ENCODE results near the gene PPDPF. TPM values are rescaled to one million over a fixed set of nuclear protein-coding genes. Genes with fewer than 3 reads are reported as not detected.
"Not testable (repeated sequence)": the region's sequence is repeated elsewhere in the genome, so short reads cannot be mapped to it uniquely, and the experiment has no call there.

PPDPF gene
- total RNA-seq, 4 donors from 2014 or later: 114 to 256 (median 162) TPM

DNA sequence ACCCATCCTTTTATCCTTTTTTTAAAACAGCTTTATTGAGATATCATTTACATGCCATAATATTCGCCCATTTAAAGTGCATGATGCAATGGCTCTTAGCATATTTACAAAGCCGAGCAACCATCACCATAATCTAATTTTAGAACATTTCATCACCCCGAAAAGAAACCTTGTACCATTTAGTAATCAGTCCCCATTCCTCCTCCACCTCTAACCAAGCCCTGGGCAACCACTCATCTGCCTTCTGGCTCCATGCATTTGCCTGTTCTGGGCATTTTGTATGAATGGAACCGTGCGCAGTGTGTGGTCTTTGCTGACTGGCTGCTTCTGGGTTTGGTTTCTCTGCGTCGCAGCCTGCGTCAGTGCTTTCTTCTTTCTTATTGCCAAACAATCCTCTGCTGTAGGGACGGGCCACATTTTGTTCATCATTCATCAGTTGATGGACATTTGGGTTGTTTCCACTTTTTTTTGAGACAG, 11.4 kb upstream of the PPDPF start:
- 78 to 82% methylated on average over 8 to 9 of the region's 9 CpGs for WGBS, 2 donors (ENCODE audit: low coverage in 1 of 2)
- ATAC-seq: no peak
- no peaks in the 10 kb centered on the region for H3K36me3 ChIP-seq
- H3K27ac ChIP-seq: no peak overlapping the region
- no peak for TF ChIP-seq POLR2A (IDR thresholded peaks at IDR 0.05)
- no peak for TF ChIP-seq POLR2AphosphoS5 (IDR thresholded peaks at IDR 0.05)
- no peak for TF ChIP-seq EP300 (IDR thresholded peaks at IDR 0.05)
- TF ChIP-seq, protein P1, sequence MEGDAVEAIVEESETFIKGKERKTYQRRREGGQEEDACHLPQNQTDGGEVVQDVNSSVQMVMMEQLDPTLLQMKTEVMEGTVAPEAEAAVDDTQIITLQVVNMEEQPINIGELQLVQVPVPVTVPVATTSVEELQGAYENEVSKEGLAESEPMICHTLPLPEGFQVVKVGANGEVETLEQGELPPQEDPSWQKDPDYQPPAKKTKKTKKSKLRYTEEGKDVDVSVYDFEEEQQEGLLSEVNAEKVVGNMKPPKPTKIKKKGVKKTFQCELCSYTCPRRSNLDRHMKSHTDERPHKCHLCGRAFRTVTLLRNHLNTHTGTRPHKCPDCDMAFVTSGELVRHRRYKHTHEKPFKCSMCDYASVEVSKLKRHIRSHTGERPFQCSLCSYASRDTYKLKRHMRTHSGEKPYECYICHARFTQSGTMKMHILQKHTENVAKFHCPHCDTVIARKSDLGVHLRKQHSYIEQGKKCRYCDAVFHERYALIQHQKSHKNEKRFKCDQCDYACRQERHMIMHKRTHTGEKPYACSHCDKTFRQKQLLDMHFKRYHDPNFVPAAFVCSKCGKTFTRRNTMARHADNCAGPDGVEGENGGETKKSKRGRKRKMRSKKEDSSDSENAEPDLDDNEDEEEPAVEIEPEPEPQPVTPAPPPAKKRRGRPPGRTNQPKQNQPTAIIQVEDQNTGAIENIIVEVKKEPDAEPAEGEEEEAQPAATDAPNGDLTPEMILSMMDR (IDR thresholded peaks at IDR 0.05): no peak
- peaks cover 84% of the 10 kb centered on the region for H3K27me3 ChIP-seq
- no peaks in the 10 kb centered on the region for H3K4me1 ChIP-seq
- no peak overlapping the region for H3K4me3 ChIP-seq
- peaks cover 0 to 23% (median 0%) of the 10 kb centered on the region in 3 donors for H3K9me3 ChIP-seq

DNA sequence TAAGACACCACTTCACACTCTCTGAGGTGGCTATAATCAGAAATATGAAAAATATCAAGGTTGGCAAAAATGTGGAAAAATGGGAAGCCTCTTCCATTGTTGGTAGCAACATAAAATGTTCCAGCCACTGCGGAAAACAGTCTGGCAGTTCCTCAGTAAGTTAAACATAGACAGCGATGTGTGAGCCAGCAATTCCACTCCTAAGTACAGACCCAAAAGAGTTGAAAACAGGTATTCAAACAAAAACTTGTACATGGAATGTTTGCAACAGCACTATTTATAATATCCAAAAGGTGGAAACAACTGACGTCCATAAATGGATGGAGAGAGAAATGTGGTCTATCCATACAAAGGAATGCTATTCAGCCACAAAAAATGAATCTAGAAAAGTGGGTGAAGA, 7.4 kb upstream of the PPDPF start:
- H3K36me3 ChIP-seq: no peaks in the 10 kb centered on the region
- no peaks in the 10 kb centered on the region for H3K9me3 ChIP-seq
- WGBS, 2 donors (ENCODE audit: low coverage in 1 of 2): 33 to 88% methylated on average over 1 to 3 of the region's 3 CpGs
- no peak for ATAC-seq
- H3K4me3 ChIP-seq: no peak overlapping the region
- H3K4me1 ChIP-seq: no peaks in the 10 kb centered on the region
- TF ChIP-seq EP300 (IDR thresholded peaks at IDR 0.05) (no peak), POLR2A (IDR thresholded peaks at IDR 0.05) (no peak), POLR2AphosphoS5 (IDR thresholded peaks at IDR 0.05) (no peak)
- TF ChIP-seq, protein P1 (IDR thresholded peaks at IDR 0.05): no peak
- peaks cover 43% of the 10 kb centered on the region for H3K27me3 ChIP-seq
- H3K27ac ChIP-seq: no peak overlapping the region

DNA sequence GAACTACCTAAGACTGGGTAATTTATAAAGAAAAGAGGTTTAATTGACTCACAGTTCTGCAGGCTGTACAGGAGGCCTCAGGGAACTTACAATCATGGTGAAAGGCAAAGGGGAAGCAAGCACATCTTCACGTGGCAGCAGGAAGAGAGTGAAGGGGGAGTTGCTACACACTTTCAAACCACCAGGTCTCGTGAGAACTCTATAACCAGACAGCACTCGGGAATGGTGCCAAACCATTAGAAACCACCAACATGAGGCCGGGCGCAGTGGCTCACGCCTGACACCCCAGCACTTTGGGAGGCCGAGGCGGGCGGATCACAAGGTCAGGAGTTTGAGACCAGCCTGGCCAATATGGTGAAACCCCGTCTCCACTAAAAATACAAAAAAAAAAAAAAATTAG, 6.0 kb upstream of the PPDPF start:
- not testable (repeated sequence) for ATAC-seq, H3K4me1 ChIP-seq, H3K9me3 ChIP-seq, H3K4me3 ChIP-seq, H3K27ac ChIP-seq, H3K36me3 ChIP-seq
- 0 to 49% methylated on average over 2 to 8 of the region's 10 CpGs for WGBS, 2 donors (ENCODE audit: low coverage in 1 of 2)
- H3K27me3 ChIP-seq: peaks cover 30% of the 10 kb centered on the region

DNA sequence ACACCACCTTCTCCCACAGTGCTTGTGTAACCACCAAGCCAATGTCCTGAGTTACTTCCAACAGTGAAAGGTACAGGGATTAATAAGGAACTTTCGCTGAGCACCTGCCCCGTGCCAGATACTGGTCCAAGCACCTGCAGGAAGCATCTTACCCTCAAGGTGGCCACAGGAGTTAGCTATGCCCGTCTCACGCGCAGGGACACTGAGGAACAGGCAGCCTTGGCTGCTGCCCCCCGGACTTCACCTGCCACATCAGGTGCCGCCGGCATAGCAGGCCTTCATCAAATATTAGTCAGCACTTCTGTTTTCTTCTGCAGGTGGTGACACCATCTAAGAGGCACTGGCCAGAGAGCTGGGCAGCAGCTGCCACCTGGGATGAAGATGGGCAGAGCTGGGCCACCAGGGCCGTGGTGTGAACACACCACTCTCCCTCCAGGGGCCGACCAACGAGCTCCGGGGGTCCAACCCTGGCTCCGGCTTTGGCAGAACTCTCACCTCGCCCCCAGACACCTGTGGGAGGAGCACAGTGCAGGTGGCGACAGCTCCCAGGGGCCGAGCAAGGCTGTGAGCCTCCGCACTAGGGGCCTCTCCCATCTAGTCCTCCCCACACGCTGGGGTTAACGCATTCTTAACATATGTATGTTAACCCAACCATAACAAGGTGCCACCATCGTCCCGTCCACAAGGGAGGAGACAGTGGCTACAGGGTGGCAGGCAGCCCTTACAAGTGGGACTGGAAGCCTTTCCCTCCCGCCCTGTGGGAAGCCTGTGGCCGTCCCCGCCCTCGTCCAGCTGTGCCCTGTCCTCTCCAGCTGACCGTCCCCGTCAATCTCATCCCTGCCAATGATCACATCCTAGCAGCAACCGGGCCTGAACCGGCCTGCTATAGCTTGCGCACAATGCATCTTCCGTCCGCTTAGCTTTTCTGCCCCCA, 2.9 kb upstream of the PPDPF start:
- no peaks in the 10 kb centered on the region for H3K9me3 ChIP-seq
- ATAC-seq: no peak
- TF ChIP-seq, protein P1 (IDR thresholded peaks at IDR 0.05): no peak
- TF ChIP-seq POLR2A (IDR thresholded peaks at IDR 0.05): no peak
- WGBS, 2 donors (ENCODE audit: low coverage in 1 of 2): 93% methylated on average over 5 of the region's 32 CpGs; no CpG with 5 or more reads in 1 of the 2 donors
- H3K4me3 ChIP-seq: no peak overlapping the region
- no peak overlapping the region for H3K27ac ChIP-seq
- peaks cover 0 to 33% (median 19%) of the 10 kb centered on the region in 3 donors for H3K4me1 ChIP-seq
- peaks cover 1% of the 10 kb centered on the region for H3K27me3 ChIP-seq
- H3K36me3 ChIP-seq: peaks cover 0 to 10% of the 10 kb centered on the region in 2 donors

DNA sequence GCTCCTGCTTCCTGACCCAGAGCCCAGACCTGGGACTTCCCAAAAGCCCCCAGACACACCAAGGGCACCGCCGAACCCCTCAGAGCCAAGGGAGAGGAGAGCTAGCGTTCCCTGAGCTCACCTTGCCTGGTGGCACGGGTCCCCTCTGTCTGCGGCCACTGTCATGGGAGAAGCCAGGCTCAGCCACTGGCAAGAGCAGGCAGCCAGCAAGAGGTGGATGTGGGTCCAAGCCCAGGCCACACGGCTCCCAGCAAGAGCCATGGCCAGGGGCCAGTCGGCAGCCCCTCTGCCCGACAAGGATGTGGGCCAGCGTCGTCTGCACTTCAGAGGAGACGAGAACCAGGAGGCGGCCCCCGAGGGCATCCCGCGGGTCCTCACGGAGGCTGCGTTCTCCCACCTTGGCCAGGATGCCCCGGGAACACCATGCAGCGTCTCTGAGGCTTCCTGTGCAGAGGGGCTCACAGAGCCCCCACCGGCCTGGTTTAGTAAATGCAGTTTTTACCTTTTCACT, 2.2 kb upstream of the PPDPF start:
- H3K9me3 ChIP-seq: peaks cover 0 to 4% (median 0%) of the 10 kb centered on the region in 3 donors
- peaks cover 0 to 18% of the 10 kb centered on the region in 2 donors for H3K36me3 ChIP-seq
- TF ChIP-seq POLR2AphosphoS5 (IDR thresholded peaks at IDR 0.05) (no peak), POLR2A (IDR thresholded peaks at IDR 0.05) (no peak), EP300 (IDR thresholded peaks at IDR 0.05) (no peak)
- TF ChIP-seq, protein P1 (IDR thresholded peaks at IDR 0.05): no peak
- H3K27me3 ChIP-seq: no peaks in the 10 kb centered on the region
- whole genome bisulfite sequencing, 2 donors (ENCODE audit: low coverage in 1 of 2): no CpG with 5 or more reads among the region's 20 CpGs
- H3K27ac ChIP-seq: no peak overlapping the region
- H3K4me3 ChIP-seq: no peak overlapping the region
- H3K4me1 ChIP-seq: peaks cover 0 to 40% (median 20%) of the 10 kb centered on the region in 3 donors
- no peak for ATAC-seq
